GM21367 (cell line): ENCODE measurements around the gene EPB41L4A.

Experiments
- ATAC-seq: cut with Tn5 transposase; IDR thresholded peaks from one replicate; pipeline ENCODE4 v1.9.1; 2021; ENCODE audit not compliant: unreplicated experiment

Gene EPB41L4A

DNA sequence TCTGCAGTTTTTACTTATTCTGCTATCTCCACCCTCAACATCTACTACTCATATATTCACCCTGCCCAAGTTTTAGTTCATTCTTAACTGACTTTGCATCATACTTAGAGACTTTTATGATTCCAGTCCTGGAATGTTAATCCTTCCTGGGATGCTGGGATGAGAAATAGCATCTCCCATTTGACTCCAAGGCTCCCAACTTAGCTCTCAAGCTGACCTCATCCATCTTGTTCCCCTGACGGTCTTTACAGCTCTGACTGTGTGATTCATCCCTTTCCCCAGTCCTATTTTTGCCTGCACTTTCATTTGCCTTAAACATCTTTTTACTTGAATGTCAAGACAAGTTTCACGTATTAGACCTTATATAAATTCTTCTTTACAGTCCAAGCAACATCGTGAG is 297.8 kb downstream of the EPB41L4A start:
- no peak for ATAC-seq

DNA sequence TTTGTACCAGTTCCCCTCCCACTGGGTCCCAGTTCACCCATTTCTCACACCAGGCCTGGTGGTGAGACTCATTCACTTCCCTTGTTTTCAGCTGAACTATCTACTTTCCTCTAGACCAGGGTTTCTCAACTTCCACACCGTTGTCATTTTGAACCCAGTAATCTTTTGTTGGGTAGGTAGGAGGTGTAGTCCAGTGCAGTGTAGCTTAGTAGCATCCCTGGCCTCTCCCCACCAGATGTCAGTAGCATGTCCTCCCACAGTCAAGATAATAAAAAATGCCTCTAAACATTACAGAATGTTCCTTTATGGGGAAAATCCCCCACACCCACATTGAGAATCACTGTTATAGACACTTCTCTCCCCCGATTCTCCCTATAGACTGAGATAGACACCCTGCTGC is 299.1 kb downstream of the EPB41L4A start:
- ATAC-seq, result no peak

DNA sequence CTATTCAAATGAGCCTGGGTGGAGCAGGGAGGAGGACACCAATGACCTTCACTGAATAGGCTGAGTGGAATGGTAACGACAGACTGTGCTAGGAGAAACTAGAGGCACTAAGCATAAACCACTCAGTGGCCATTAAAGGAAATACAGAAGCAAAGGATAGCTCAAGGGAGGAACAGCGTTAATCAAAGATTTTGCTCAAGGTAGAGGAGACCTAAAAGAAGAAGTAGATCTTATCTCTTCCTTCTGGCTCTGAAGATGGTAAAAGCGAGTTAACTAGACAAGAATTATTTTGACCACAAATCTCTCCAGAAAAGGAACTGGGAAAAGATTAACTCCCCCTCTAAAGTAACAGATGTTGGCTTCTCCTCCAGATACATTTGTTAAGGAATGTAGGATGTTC is 299.6 kb downstream of the EPB41L4A start:
- ATAC-seq, result no peak

DNA sequence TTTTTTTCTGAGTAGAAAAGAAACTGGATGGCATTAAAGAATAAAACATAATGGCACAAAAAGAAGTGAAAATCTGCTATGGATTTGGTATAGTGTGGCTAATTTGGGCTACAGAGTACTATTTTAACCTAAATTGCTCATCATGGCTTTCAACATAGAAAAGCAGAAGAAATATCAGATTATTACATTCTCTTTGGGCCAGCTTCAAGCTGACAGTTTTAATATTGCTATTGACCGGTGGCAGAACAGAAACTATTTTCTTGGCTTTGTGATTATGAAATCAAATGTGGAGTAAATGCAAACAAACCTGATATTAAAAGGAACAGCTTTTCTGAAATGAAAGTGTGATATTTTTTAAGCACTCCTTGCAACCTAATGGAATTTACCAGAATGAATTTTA is 301.5 kb downstream of the EPB41L4A start:
- no peak for ATAC-seq

DNA sequence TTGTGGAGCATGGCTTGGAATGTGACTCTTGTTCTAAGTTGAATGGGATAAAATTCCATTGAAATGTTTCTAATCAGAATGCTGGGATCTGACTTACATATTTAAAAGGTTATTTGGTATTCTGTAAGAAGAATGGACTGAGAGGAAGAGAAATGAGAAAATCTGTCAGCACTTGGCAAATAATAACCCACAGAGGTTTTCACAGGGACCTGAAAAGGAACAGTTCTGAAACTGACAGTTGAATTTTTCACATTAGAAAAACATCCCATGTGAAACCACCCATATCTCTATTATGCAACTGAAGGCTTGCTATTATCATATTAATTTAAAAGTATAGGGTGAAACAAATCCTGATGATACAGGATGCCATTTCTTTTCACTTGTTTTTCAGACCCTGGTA is 302.7 kb downstream of the EPB41L4A start:
- ATAC-seq, result peak; percentile 64

DNA sequence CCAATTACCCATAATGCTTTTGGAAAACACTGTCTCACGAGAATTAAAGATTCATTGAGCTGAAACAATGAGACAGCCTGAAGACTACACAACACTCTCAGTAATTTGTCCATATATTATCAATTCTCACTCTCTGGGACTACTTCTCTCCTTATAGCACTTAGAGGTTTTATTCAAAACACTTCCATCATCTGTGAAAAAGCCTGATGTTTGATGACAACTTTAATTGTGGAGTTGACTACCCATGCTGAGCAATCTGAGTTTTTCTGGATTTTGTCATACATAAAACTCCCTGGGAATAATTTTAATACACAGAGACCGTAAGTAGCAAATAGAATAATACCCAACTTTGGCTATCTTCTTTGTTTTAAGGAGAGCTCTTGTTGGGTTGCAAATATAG is 305.5 kb downstream of the EPB41L4A start:
- no peak for ATAC-seq
